ENCODE results near the gene DNM3.
"Not testable (repeated sequence)": the region's sequence is repeated elsewhere in the genome, so short reads cannot be mapped to it uniquely, and the experiment has no call there.

DNM3 gene

GRCh38 chr1:171841050-171841910, at the start of gene DNM3:
Gene DNM3 (plus strand): TSS chr1:171841498. CDS start chr1:171841657, 159 bp downstream.
- Histone ChIP-seq H3K9ac (ENCODE audit: low read depth, low read length) (peak within 1 kb of the TSS; percentile 83), H3K4me1 (ENCODE audit: insufficient read depth, low read length) (no peaks in the 10 kb centered on the region), H3K36me3 (ENCODE audit: insufficient read depth, low read length) (no peaks in the 10 kb centered on the region), H3K9me3 (ENCODE audit: control insufficient read depth, insufficient read depth, low read length) (no peaks in the 10 kb centered on the region)

GRCh38 chr1:171792656-171793369, 48.5 kb upstream of the DNM3 start:
- Histone ChIP-seq H3K4me1 (ENCODE audit: insufficient read depth, low read length) (no peaks in the 10 kb centered on the region), H3K36me3 (ENCODE audit: insufficient read depth, low read length) (peaks cover 41% of the 10 kb centered on the region), H3K9ac (ENCODE audit: low read depth, low read length) (no peak overlapping the region)

DNA sequence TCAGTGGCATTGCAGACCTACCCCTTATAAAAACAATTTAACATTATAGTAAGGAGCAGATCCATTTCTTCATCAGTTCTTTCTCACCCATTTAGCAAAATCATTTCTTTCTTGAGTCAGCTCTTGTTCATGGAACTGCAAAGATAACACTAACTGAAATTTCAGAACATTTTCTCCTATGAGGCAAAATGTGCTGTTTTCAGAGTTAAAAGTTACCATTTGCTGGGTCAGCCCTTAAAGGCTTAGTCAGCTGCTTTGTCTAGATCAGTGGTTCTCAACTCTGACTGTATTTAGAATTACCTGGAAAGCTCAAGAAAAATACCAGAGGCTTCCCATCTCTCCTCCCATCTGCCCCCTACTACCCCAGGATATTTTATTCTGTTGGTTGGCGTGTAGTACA, 47.7 kb upstream of the DNM3 start:
- H3K4me1 ChIP-seq (ENCODE audit: insufficient read depth, low read length) = peaks cover under 1% of the 10 kb centered on the region; the same call in 1 of the 2 replicates
- no peak overlapping the region for H3K9ac ChIP-seq (ENCODE audit: low read depth, low read length)
- peaks cover 34% of the 10 kb centered on the region for H3K36me3 ChIP-seq (ENCODE audit: insufficient read depth, low read length)
- H3K9me3 ChIP-seq (ENCODE audit: control insufficient read depth, insufficient read depth, low read length) = no peaks in the 10 kb centered on the region

More at GRCh38 chr1:171792656-171793369, 48.5 kb upstream of the DNM3 start:
- no peaks in the 10 kb centered on the region for H3K9me3 ChIP-seq (ENCODE audit: control insufficient read depth, insufficient read depth, low read length)

DNA sequence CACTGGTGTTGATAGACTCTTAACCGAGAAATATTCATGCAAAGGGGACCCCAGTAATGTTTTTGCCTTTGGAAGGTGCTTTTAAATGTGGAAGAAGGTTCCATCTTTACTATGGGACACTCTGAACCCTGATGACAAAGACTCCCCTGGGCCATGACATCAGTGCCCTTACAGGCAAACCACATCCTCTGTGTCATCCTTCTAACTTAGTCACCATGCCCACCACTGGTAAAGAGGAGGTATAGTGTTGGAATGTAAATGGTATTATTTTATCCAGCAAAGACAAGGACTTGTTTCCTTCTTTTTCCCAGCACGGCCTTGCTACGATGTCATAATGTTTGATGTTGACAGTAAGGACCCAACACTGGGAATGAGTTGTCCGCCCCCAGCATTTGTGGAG, 47.2 kb upstream of the DNM3 start:
- H3K9ac ChIP-seq (ENCODE audit: low read depth, low read length) = no peak overlapping the region
- peaks cover 36% of the 10 kb centered on the region for H3K36me3 ChIP-seq (ENCODE audit: insufficient read depth, low read length)
- H3K4me1 ChIP-seq (ENCODE audit: insufficient read depth, low read length) = peaks cover 5% of the 10 kb centered on the region; the same call in 1 of the 2 replicates
- H3K9me3 ChIP-seq (ENCODE audit: control insufficient read depth, insufficient read depth, low read length) = no peaks in the 10 kb centered on the region

- Histone ChIP-seq H3K4me1 (ENCODE audit: insufficient read depth, low read length) (peaks cover 6% of the 10 kb centered on the region; the same call in 1 of the 2 replicates), H3K9me3 (ENCODE audit: control insufficient read depth, insufficient read depth, low read length) (no peaks in the 10 kb centered on the region), H3K36me3 (ENCODE audit: insufficient read depth, low read length) (peaks cover 26% of the 10 kb centered on the region), H3K9ac (ENCODE audit: low read depth, low read length) (no peak overlapping the region)
These were observed 44.7 kb upstream of the DNM3 start for GRCh38 chr1:171796592-171796991.

DNA sequence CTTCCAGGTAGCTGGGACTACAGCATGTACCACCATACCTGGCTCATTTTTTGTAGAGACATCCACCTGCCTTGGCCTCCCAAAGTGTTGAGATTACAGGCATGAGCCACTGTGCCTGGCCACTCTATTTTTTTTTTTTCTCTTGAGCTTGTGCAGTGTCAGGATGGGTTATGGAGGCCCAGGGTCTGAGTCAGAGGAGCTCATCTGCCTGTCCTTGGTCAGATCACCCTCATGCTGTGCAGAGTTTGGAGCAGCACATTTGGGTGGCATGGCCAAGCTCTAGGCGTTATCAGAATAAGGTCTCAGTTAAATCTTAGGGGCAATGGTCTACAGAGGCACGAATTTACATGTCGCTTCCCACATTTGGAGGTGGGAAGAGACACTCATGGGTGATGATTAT, 43.0 kb upstream of the DNM3 start:
- no peak overlapping the region for H3K9ac ChIP-seq (ENCODE audit: low read depth, low read length)
- peaks cover 14% of the 10 kb centered on the region for H3K36me3 ChIP-seq (ENCODE audit: insufficient read depth, low read length)
- no peaks in the 10 kb centered on the region for H3K9me3 ChIP-seq (ENCODE audit: control insufficient read depth, insufficient read depth, low read length)
- H3K4me1 ChIP-seq (ENCODE audit: insufficient read depth, low read length) = peaks cover 17% of the 10 kb centered on the region

DNA sequence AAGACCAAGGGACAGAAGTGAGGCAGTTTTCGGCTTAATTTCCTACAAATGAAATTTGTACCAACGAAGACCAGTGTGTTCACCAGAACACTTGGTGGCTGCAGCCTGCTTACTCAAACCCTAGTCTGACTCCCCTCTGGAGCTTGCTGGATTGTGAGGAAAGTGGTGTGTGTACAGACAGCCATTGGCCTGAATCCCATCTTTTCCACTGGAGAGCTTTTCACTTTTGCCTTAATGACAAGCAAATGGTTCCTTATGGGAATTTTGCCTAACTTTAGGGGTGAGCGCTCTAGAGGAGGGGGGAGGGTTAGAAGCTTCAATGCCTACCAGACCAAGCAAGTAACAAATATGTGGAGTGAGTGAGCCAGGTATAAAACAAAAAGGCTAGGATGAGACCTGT, 42.5 kb upstream of the DNM3 start:
- H3K4me1 ChIP-seq (ENCODE audit: insufficient read depth, low read length) = peaks cover 17% of the 10 kb centered on the region
- peaks cover 14% of the 10 kb centered on the region for H3K36me3 ChIP-seq (ENCODE audit: insufficient read depth, low read length)
- H3K9me3 ChIP-seq (ENCODE audit: control insufficient read depth, insufficient read depth, low read length) = no peaks in the 10 kb centered on the region
- H3K9ac ChIP-seq (ENCODE audit: low read depth, low read length) = no peak overlapping the region

DNA sequence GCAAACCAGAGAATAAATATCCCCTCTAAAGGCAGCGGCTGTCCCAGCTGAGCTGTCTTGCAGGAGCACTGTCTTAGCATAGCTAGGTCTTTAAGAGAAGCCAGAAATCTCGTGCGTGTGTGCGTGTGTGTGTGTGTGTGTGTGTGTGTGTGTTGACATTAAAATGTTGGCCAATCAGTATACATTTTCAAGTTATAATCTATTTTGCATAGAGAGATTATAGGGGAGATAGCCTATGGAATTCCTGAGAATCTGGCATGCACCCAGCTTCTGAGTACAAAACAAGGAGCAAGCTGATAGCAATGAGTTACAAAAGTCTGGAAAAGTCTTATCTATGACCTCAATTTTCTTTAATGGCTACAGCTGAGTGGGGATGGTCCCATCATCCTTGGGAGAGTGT, 42.1 kb upstream of the DNM3 start:
- H3K9ac ChIP-seq (ENCODE audit: low read depth, low read length) = no peak overlapping the region
- no peaks in the 10 kb centered on the region for H3K9me3 ChIP-seq (ENCODE audit: control insufficient read depth, insufficient read depth, low read length)
- peaks cover 14% of the 10 kb centered on the region for H3K36me3 ChIP-seq (ENCODE audit: insufficient read depth, low read length)
- H3K4me1 ChIP-seq (ENCODE audit: insufficient read depth, low read length) = peaks cover 17% of the 10 kb centered on the region

DNA sequence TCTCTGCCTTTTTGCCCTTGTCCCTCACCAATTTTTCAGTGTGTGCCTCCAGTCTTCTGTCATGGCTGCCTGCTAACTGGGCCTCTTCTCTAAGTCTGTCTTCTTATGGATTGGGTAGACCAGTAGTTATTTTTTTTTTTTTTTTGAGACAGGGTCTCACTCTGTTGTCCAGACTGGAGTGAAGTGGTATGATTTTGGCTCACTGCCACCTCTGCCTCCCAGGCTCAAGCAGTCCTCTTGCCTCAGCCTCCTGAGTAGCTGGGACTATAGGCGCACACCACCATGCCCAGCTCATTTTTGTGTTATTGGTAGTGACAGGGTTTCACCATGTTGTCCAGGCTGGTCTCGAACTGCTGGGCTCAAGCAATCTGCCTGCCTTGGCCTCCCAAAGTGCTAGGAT, 41.6 kb upstream of the DNM3 start:
- H3K9ac ChIP-seq (ENCODE audit: low read depth, low read length); H3K9me3 ChIP-seq (ENCODE audit: control insufficient read depth, insufficient read depth, low read length); H3K36me3 ChIP-seq (ENCODE audit: insufficient read depth, low read length): not testable (repeated sequence)
- H3K4me1 ChIP-seq (ENCODE audit: insufficient read depth, low read length) = peaks cover 17% of the 10 kb centered on the region

DNA sequence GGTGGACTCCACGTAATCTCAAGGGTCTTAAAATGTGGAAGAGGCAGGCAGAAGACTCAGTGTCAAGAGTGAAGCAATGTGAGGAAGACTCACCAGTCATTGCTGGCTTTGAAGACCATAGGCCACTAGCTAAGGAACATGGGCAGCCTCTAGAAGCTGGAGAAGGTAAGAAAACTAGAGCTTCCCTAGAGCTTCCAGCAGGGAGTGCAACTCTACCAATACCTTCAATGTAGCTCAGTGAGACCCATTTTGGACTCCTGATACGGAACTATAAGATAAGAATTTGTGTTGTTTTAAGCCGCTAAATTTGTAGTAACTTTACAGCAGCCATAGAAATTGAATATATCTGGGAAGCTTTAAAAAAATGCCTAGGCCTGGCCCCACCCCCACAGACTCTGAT, 41.0 kb upstream of the DNM3 start:
- no peak overlapping the region for H3K9ac ChIP-seq (ENCODE audit: low read depth, low read length)
- H3K4me1 ChIP-seq (ENCODE audit: insufficient read depth, low read length) = peaks cover 17% of the 10 kb centered on the region
- peaks cover 7% of the 10 kb centered on the region for H3K36me3 ChIP-seq (ENCODE audit: insufficient read depth, low read length)
- H3K9me3 ChIP-seq (ENCODE audit: control insufficient read depth, insufficient read depth, low read length) = no peaks in the 10 kb centered on the region

DNA sequence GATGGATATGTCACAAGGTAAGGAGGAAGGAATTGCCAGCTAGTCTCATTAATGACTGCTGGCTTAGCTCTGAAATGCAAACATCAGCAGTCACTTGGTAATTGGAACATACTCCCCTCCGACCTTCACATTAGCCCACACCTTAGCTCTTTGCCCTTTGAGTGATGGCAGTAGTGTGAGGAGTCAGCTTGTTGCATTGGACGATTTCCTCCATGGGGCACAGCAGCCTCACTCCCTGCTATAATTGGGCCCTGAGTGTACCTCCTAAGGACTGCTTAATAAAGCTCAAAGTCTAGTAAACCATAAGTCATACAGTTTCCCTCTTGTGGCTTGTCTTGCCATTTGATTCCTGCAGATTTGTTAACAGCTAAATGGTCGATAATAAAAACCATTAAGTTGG, 40.4 kb upstream of the DNM3 start:
- Histone ChIP-seq H3K9ac (ENCODE audit: low read depth, low read length) (no peak overlapping the region), H3K4me1 (ENCODE audit: insufficient read depth, low read length) (peaks cover 17% of the 10 kb centered on the region), H3K36me3 (ENCODE audit: insufficient read depth, low read length) (peaks cover 7% of the 10 kb centered on the region), H3K9me3 (ENCODE audit: control insufficient read depth, insufficient read depth, low read length) (no peaks in the 10 kb centered on the region)

- Histone ChIP-seq H3K36me3 (ENCODE audit: insufficient read depth, low read length) (peaks cover 3% of the 10 kb centered on the region; the same call in 1 of the 2 replicates), H3K9ac (ENCODE audit: low read depth, low read length) (no peak overlapping the region), H3K4me1 (ENCODE audit: insufficient read depth, low read length) (peaks cover 17% of the 10 kb centered on the region), H3K9me3 (ENCODE audit: control insufficient read depth, insufficient read depth, low read length) (no peaks in the 10 kb centered on the region)
These were observed 39.8 kb upstream of the DNM3 start for GRCh38 chr1:171801487-171801891.

DNA sequence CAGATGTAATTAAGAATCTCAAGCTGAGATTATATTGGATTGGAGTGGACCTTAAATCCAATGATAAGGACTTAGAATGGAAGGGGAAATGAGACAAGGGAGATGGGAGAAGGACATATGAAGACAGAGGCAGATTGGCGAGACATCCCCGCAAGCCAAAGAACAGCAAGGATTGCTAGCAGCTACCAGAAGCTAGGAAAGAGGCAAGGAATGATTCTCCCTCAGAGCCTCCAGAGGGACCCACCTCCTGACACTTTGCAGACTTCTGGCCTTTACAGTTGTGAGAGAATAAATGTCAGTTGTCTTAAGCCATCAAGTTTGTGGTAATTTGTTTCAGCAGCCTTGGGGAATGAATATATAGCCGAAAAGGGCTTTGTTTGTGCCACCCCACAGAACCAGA, 39.1 kb upstream of the DNM3 start:
- H3K36me3 ChIP-seq (ENCODE audit: insufficient read depth, low read length) = peaks cover 3% of the 10 kb centered on the region; the same call in 1 of the 2 replicates
- H3K9ac ChIP-seq (ENCODE audit: low read depth, low read length) = no peak overlapping the region
- peaks cover 17% of the 10 kb centered on the region for H3K4me1 ChIP-seq (ENCODE audit: insufficient read depth, low read length)
- H3K9me3 ChIP-seq (ENCODE audit: control insufficient read depth, insufficient read depth, low read length) = no peaks in the 10 kb centered on the region

DNA sequence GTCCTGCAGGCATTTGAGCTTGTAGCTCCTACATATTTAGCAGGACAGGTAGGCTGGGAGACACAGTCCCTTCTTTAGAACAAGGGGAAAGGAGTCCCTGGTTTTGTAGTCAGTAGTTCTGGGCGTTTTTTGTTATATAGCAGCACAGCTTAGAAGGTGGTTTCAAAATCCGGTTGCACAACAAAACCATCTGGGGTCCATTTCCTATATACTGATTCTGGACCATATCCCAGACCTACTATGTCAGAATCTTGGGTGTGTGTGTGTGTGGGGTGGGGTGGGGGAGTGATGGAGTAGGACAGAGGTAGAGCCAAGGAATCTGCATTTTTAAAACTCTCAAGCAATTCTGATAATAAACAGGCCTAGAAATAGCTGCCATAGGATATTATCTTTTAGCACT, 38.3 kb upstream of the DNM3 start:
- peaks cover 17% of the 10 kb centered on the region for H3K4me1 ChIP-seq (ENCODE audit: insufficient read depth, low read length)
- H3K9me3 ChIP-seq (ENCODE audit: control insufficient read depth, insufficient read depth, low read length) = no peaks in the 10 kb centered on the region
- peaks cover 3% of the 10 kb centered on the region; the same call in 1 of the 2 replicates for H3K36me3 ChIP-seq (ENCODE audit: insufficient read depth, low read length)
- no peak overlapping the region for H3K9ac ChIP-seq (ENCODE audit: low read depth, low read length)

Data from ES-I3 (cell line).